NCI-H345 (cell line): Measurements from ENCODE around the gene LAMA3.
"Not testable (repeated sequence)": the region's sequence is repeated elsewhere in the genome, so short reads cannot be mapped to it uniquely, and the experiment has no call there.

ENCODE experiments used
- DNase-seq: peaks from one replicate; lab custom pipeline; 2025; lab: John Stamatoyannopoulos, UW

Gene LAMA3

DNA sequence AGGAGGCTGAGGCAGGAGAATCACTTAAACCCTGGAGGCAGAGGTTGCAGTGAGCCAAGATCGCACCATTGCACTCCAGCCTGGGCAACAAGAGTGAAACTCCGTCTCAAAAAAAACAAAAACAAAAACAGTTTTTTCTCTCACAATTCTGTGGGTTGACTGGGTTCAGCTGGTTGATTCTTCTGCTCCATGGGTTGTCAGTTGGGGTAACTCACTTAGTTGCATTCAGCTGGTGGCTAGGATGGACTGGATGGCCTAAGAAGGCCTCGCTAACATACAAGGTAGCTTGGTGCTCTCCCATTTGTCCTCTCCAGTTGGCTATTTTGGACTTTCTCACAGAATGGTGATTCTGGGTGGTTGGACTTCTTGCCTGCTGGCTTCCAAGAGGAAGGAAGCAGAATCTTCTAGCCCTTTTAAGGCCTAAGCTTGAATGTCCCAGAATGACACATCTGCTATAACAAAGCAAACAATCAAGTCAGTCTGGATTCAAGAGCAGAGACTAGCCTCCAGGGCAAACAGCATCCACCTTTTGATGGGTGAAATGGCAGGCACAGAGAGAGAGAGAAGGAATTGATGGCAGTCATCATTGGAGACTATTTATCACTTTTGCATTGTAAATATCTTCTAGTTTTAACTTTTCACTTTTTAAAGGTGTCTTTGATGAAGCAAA, 17.9 kb downstream of the LAMA3 start:
- DNase-seq: no peak

DNA sequence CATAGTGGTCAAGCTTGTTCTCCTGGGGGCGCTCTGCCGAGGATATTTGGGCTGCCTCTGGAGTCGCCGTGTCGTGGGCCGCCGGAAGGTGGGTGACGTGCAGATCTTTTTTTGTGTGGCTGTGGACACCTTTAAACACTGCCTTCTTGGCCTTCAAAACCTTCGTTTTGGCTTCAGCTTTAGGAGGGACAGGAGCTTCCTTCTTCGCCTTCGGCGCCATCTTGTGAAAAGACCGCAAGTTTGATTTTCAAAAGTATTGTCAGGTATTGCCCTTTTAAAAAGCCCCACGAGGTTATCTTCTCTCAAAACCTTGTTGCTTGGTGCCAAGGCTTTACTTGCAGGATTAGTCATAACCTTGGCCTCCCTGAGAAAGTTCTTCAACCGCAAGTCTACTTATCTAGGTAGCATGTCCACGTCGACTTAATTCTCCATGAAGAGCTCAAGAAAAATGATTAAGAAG, 20.8 kb downstream of the LAMA3 start:
- DNase-seq: no peak

DNA sequence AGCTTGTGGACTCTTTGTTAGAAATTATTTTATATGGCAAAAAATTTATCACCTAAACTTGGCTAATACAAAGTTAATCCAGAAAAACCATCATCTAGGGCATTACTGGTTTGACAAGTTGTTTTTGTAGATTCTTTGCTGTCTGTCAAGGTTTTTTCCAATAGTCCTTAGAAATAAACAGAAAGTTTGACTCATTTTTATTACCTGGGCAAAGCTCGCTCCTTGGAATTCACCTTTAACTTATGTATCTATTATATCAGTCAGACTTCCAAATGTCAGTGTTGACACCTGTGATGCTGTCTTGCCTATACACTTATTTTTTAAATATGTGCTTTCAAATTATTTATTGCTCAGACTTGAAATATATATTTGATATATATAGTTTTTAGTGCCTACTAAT, 21.7 kb downstream of the LAMA3 start:
- DNase-seq: no peak

DNA sequence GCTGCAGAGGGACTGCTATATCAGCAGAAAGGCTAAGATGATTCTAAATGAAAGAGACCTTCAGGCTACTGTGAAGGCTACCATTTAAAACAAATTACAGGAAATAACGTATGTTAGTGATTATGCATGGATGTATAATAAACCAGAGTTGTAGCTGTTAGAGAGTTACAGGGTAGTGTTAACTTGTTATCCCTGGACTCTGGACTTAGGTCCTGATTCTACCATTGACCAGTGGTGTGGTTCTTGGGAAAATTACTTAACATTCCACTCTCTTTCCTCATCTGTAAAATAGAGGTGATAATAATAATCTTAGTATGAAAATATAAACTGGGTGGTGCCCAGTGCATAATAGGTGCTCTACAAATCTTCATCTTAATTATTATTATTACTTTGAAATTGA, 22.2 kb downstream of the LAMA3 start:
- no peak for DNase-seq

DNA sequence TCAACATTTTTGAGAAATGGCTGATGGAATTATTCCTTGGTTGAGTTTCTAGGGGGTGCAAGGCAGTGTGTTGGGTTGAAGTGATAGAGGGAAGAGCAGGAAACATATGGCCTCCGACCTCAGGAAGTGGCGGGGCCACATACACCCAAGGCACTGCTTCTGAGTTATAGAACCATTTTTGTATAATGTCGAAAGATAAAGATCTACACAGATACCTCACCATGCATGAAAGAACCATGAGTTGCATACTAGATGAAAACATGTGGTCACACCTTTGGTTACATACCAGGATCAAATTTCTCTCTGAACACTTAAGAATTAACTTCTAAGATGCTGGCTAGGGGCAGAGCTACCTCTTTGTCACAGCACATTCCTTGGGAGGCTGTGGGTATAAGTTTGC, 23.2 kb downstream of the LAMA3 start:
- DNase-seq: no peak

DNA sequence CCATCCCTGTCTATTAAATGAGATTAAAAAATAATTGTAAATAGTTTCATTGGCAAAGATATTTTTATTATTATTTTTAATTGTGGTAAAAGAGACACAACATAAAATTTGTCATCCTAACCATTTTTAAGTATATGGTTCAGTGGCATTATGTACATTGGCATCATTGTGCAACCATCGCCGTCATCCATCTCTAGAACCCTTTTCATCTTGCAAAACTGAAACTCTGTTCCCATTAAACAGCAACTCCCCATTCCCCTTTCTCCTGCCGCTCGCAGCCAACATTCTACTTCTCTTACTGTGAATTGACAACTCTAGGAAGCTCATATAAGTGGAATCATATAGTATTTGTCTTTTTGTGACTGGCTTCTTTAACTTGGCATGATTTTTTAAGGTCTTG, 25.3 kb downstream of the LAMA3 start:
- no peak for DNase-seq

DNA sequence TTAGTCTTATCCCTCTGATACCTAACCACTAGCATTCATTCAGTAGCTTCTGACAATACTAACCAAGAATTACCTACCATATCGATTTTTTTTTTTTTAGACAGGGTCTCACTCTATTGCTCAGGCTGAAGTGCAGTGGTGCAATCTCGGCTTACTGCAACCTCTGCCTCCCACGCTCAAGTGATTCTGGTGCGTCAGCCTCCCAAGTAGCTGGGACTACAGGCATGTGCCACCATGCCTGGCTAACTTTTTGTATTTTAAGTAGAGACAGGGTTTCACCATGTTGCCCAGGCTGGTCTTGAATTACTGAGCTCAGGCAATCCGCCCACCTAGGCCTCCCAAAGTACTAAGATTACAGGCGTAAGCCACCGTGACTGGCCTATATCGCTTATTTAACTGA, 26.8 kb downstream of the LAMA3 start:
- not testable (repeated sequence) for DNase-seq

DNA sequence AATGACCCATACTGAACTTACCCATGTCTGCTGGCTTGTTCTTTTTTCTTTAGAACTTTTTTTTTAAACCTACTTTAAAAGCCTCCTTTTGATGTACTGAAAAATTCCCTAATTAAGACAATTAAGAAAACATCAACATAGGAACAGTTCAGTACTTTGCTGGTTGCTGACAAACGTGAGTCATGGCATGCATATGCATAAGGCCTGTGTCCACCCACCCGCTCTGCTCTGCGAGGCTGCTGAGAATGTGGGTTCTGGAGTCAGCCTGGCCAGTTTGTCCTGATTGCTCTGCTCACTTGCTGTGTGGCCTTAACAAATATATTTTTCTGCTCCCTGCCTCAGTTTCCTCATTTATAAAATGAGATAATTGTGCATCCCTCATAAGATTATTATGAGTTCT, 27.3 kb downstream of the LAMA3 start:
- DNase-seq: no peak

DNA sequence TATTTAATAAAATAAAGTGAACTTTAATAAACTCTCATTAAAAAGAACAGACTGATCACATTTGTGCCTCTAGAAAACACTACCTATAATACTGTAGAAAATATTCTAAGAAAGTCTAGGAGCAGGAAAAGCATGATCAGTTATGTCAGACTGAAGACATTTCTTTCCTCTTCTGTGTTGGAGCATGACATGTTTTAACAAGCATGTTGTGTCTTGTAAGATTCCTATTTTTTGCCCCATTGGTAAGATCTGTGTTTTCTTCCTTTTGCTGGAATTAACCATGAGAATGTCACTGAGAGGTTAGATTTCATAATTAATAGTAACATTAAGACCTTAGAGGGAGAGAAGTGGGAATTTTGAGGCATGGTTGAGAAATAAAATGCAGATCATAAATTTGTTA, 27.7 kb downstream of the LAMA3 start:
- no peak for DNase-seq

DNA sequence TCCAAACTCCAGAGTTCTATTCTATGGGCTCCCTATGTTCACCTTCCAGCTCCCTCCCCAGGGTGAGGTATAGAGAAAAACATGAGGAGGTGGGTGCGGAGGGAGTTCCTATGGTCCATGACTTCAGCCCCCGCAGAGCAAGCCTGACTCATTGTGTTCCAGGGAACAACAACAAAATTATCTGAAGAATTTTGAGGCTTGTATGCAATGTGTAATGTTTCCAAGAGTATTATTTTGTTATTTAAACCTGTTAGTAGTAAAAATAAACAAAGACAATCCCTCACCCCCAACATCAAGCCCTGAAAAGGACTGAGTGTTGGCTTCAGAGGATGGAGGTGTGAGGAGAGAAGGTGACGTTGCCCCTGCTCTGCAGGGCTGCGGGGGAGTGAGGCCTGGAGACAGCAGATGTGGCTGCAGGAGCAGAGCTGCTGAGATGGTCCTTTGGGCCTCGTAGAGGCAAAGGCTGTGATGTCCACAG, 29.0 kb downstream of the LAMA3 start:
- DNase-seq: no peak

DNA sequence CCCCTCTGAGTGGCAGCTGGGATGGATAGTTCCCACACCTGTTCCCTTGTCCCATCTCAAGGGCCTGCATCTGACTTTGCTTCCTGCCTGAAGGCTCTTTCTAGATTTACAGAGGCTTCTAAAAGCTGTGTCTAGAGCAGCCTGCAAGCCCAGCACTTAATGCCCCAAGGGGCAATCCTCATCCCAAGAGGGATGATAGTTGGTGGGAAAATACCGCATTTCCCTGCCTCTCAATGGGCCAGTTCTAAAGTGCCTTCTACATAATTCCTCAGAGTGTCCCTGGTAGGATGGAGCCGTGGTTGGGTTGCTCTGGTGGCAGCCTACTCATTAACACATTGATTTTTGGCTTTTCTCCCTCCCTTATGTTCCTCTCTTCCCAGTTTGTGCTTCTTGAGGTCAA, 29.5 kb downstream of the LAMA3 start:
- DNase-seq: no peak

DNA sequence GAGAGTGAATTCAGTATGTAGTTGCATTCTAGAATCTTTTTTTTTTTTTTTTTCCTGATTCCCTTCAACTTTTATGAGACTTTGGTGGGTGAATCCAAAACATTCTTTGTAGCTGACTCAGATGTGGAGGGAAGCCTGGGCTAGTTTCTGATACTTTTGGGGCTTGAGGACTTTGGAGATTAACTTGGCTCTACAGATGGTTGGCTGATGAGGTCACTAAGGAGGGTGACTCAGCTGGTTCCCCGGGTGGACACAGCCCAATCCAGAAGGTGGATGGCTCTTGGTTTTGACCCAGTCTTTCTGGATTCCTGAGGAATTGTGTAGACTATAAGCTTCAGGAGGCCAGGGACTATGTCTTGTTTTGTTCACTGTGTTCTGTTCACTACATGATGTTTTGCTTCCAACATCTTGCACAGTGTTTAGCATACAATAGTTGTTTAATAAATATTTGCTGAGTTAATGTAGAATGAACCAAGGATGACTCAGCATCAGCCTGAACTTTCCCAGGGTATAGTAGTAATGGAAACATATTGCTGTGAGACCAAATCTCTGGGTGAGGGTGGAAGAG, 30.5 kb downstream of the LAMA3 start:
- DNase-seq: no peak

DNA sequence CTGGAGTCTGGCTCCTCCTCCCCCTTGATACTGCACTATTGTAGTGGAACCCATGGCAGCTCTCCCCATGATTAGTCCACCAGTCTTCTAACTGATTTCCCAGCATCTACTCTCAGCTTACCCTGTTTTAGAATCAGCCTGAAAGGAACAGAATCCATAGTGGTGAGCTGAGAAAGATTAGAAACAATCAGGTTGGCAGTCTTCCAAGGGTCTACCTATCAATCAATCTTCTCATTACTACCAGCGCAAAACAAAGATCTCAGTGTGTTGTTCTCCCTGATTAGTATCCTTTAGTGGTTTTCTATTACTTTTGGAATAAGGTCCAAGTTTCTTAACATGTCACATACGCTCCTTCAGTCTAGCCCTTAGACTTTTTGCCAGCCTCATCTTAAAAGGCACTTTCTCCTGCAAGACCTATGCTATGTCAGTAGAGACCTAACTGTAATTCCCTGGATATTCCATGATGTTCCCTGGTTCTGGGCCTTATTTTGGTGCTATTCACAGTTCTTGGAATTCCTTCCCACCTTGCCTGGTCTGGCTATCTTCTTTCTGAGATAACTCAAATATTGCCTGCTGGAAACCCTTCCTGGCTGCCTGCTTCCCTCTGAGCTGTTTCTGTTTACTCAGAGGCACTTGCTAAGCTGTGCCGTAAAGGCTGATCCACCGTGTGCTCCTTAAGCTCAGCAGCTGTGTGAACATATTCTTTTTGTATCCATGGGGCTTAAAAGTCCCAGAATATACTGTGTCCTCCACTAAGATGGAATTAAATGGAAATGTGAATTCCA, 32.6 kb downstream of the LAMA3 start:
- peak; percentile 24 for DNase-seq

DNA sequence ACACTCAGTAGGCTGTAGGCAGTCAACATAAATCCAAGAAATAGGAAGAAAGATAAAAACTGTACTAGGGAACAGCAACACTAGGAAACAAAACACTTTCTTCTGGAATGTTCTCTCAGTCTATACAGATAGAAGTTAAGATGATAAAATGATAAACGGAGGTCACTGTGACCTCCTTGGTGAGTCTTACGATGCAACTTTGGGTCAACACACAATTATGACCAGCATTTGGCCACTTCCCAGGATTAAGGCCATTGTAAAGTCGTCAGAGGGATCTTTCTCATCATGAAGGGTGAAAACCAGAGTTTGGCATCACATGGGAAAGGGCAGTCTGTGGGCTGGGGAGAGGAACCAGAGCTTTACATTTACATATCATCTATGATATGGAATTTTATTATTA, 33.4 kb downstream of the LAMA3 start:
- no peak for DNase-seq

DNA sequence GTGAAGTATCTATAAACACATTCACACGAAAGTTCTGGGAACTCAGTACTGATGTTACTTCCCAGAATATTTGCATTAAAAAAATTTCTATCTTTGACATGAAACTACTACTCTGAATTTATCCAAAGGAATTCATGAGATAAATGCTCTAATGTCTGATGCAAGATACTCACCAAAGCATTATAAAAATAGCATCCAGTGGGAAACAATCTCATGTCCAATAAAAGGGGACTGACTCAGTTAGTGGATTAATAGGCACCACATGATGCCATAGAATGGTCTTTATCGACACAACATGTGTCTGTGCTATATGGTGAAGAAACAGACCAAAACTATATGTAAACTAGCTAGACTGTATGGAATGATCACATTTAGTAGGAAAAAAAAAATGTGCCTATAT, 33.9 kb downstream of the LAMA3 start:
- DNase-seq: no peak

DNA sequence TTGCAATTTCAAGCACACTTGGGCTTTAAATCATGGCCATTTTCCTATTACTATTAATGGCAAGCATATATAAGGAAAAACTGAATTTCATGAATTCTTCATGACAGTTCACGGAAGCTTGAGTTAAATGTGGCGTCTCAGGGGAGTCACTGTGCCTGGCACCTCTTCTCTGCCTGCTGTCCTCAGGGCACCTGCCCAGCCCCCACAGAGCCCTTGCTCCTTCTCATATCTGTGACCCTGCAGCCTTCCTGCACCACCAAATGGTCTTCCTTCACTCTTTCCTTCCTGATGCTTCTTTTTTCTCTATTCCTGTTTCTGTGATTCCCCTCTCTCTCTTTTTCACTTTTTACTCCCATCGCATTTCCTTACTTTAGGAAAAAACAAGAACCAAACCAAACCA, 35.4 kb downstream of the LAMA3 start:
- DNase-seq: no peak

DNA sequence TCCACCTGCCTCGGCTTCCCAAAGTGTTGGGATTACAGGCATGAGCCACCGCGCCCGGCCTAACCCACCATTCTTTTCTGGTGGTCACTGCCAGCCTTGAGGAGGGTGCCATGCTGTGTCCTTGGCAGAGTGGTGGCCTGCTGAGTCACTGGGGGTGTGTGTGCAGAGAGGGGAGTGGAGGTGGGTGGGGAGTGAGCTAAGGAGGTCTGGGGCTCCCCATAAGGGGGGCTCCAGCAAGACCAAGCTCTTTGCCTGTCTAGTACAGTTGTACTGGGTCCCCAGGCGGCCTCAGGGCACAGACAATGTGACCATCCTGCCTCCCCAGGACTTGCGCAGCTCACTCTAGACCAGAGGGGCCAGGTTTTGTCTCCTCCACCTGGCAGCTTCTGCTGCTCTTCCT, 36.1 kb downstream of the LAMA3 start:
- DNase-seq: no peak

DNA sequence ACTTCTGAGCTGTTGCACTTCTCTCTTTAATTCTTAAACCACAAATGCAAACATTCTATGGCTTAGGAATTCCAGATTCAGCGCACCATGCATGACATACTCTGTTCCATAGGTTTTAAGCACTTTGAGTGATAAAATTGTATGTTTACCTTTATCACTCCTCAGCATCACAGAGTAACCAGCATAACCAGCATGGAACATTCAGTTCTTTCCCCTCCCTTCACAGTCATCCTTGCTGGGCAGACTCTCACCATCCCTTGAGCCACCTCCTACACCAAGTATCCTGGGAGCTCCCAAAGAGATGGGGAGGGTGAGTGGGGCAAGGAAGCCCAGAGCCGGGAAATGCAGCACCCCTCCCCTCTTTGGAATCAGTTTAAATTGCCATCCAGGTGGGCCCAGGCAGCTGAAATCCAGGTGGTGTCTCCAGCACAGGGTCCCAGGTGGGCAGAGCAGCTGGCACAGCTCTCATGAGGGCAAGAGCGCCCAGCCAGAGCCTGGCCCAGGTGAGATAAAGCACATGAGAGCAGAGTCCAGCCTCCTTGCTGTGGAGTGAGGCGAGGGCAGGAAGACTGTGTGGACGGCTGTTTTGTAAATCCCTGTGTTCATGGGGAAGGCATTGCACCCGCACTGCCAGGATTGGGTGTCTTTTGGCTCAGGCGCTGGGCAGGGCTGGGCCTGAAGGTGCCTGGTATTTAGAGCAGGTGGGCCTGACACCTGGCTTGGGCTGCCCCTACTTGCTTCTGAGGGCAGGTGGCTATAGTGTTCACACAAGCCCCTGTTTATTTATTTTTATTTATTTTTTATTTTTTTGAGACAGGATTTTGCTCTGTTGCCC, 36.8 kb downstream of the LAMA3 start:
- no peak for DNase-seq

DNA sequence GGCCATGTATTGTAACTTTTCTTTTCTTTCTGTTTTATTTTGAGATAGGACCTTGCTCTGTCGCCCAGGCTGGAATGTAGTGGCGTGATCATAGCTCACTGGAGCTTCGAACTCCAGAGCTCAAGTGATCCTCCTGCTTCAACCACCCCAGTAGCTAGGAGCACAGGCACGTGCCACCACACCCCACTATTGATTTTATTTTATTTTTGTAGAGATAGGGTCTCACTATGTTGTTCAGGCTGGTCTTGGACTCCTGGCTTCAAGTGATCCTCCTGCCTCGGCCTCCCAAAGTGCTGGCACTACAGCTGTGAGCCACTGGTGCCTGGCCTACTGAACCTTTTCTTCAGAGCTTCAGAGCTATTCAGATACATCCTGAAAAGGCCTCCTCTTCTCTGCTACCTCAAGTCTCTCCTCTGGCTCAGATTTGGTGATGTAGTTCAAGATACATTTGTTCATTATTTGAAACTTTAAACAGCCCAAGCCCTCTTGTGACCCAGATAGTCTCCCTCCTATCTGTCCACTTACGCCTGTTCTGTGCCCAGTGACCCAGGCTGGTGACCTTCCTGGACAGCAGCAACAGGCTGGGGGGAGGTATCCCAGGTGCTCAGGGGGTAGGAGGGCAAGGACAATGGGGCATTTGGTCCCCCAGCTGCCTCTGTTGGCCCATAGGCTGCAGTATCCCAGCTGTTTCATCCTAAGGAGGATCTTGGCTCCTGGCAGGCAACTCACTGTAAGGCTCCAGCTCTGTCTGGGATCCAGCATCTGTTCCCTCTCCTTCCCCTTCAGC, 38.6 kb downstream of the LAMA3 start:
- no peak for DNase-seq

DNA sequence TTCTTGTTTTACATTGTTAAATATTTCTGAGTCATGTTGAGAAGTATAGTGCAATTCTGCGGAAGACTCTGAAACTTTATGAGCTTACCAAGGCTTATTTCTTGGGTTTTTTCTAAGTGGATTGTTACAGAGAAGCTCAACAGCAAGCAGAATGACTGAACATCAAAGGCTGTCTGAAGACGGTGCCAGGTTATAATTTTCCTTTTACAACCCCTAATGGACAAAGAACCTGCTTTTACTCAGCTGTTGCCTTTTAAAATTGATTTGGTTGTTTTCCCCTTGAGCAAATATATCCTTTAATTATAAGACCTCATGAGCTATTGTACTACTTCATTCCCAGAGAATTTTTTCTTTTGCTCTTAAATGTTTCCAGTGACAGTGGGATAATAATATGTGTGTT, 41.6 kb downstream of the LAMA3 start:
- no peak for DNase-seq

DNA sequence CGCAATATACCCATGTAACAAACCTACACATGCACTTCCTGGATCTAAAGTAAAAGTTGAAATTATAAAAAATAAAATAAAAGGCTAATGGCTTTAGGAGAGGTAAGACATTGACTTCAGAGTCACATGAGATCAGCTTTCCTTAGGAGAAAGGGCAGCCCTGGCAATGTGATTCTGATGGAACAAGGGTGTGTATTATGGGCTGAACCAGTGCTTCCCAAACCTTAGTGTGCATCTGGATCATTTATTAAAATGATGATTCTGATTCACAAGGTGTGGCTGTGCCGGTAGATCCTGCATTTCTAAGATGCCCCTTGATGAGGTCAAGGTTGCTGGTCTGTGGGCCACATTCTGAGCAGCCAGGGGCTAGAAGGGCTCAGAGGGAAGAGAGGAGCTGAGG, 42.6 kb downstream of the LAMA3 start:
- no peak for DNase-seq

DNA sequence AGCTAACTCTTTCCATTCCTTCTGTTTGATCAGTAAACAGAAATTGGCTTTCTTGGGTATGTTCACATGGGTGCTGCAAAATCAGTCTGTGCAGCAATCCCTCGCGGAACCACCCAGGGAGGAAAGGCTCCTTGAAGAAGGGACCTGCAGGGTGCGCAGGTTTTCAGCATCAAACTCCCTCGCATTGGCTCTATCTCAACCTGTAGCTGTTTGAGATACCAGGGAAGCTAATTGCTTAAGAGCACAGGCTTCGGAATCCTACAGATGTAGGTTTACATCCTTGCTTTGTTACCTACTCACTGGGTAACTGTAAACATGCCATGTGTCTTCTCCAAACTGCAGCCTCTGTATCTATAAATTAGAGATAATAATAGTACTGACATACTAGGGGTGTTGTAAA, 43.2 kb downstream of the LAMA3 start:
- no peak for DNase-seq
